H1 (cell line): ENCODE measurements around the gene CARF.

ENCODE experiments used
- CTCF ChIP-seq, 3 experiments: IDR thresholded peaks; 1 replicate in 2 of 3; 2 replicates in 1 of 3; pipeline versions ENCODE4 v1.5.1 to v1.6.1; 2011; ENCODE audit warnings: low read length in 3 of 3, mild to moderate bottlenecking in 3 of 3, inconsistent platforms in 2 of 3, low read depth in 1 of 3, moderate library complexity in 1 of 3; ENCODE audit not compliant: insufficient read depth in 1 of 3; ENCODE audit errors: control extremely low read depth in 1 of 3
- POLR2A ChIP-seq, 2 experiments: IDR thresholded peaks; 1 replicate in 1 of 2; 2 replicates in 1 of 2; pipeline ENCODE4 v1.6.1; 2011; ENCODE audit warnings: low read depth in 2 of 2, low read length in 2 of 2, mild to moderate bottlenecking in 2 of 2; ENCODE audit errors: control extremely low read depth in 1 of 2
- POLR2AphosphoS5 ChIP-seq: IDR thresholded peaks from 2 replicates; pipeline ENCODE4 v1.6.1; 2011; ENCODE audit warnings: low read depth, low read length
- RAD21 ChIP-seq, 2 experiments: IDR thresholded peaks in 1 of 2; conservative IDR thresholded peaks in 1 of 2; 2 replicates each; pipeline ENCODE4 v1.6.1; 2011; ENCODE audit warnings: low read depth in 2 of 2, low read length in 2 of 2, improper control_type of control experiment in 1 of 2, inconsistent platforms in 1 of 2, mild to moderate bottlenecking in 1 of 2, moderate library complexity in 1 of 2
- RXRA ChIP-seq: IDR thresholded peaks from 2 replicates; pipeline ENCODE4 v1.6.1; 2011; ENCODE audit warnings: low read depth, mild to moderate bottlenecking, low read length, moderate library complexity; ENCODE audit not compliant: insufficient read depth
- SP1 ChIP-seq: IDR thresholded peaks from 2 replicates; pipeline ENCODE4 v1.6.1; 2011; ENCODE audit warnings: low read depth, low read length

DNA sequence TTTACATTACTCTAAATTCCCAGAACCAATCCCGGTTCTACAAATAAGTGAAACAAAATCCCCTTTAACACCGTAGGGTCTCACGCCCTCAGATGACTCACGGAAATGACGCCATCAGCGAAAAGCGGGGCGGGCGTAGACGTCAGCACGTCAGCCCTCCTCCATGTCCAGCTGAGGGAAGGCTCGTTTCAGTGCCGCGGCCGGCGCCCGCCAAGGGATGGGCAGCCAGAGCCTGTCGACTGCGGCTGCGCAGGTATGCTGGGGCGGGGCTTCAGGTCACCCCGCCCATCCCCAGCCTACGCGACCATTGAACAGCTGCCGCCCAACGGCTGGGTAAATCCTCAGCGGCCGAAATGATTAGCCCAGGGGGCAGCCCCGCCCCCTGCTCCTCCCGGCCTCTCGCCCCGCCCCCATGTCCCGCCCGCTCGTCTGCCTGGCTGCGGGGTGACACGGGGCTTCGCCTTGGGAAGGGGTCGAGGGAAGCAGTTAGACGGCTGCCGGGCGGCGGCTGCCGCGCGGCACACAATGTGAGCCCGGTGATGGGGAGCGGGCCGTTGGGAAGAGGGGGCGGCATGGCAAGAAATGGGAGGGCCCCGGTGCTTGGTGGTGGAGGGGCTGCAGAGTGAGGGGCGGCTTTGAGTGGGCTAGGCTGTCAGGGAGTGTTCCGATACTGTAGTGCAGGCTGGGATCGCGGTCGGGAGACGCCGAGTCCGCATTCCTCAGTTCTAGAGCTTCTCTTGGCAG lies 102.6 kb downstream of the CARF start, which contains the start of gene NBEAL1:
- TF ChIP-seq CTCF (IDR thresholded peaks at IDR 0.05; ENCODE audit: control extremely low read depth in 1 of 3, insufficient read depth in 1 of 3, low read depth in 1 of 3, low read length in 3 of 3) (no peak), POLR2A (IDR thresholded peaks at IDR 0.05; ENCODE audit: control extremely low read depth in 1 of 2, low read depth in 2 of 2, low read length in 2 of 2) (peak; percentile 12 to 81), RAD21 (IDR thresholded peaks at IDR 0.05 in 1 of 2, conservative IDR thresholded peaks at IDR 0.05 in 1 of 2; ENCODE audit: low read depth in 2 of 2, low read length in 2 of 2) (0 out of 4 replicates have a peak, but pooled peaks of 1 of the 2 experiments have one; percentile 1), POLR2AphosphoS5 (peak; percentile 33; the same call in 1 of the 2 replicates), RXRA (no peak), SP1 (peak; percentile 36; the same call in 1 of the 2 replicates)
